Measurements from ENCODE around the gene CPEB3.
A peak's percentile ranks its signal among the peaks of the same experiment; 100 is the strongest.

The CPEB3 gene

DNA sequence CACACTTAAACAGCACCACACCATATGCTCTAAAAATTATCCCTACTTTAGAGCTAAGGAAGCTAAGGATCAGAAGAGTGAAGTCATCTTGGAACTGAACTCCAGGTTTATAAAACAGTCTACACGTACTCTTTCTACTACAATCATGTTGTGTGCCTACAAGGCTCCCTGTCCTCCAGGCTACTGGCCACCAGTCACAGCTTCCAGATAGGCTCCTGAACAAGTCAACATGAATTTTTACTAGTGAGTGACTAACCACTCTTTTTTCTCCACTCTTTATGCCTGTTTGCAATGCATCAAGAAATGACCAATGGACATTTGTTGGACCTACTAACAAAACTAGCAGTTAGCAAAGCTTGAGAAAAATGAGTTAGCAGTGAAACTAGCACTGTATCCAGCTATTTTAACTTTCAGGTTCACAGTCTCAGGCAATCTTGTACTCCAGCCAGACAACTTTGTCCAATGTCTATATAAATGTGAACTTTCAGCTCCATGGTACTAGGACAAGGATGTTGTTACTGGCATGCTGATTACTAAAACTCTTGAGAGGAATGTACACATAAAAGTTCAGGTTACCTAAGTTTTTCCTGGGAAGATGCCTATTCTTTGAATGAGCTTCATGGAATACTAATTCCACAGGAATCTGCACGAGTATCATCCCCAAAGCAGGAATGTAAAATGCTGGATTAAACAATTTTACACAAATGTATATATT, 187.3 kb downstream of the CPEB3 start:
- no peak for DNase-seq (ENCODE audit: low read depth)

DNA sequence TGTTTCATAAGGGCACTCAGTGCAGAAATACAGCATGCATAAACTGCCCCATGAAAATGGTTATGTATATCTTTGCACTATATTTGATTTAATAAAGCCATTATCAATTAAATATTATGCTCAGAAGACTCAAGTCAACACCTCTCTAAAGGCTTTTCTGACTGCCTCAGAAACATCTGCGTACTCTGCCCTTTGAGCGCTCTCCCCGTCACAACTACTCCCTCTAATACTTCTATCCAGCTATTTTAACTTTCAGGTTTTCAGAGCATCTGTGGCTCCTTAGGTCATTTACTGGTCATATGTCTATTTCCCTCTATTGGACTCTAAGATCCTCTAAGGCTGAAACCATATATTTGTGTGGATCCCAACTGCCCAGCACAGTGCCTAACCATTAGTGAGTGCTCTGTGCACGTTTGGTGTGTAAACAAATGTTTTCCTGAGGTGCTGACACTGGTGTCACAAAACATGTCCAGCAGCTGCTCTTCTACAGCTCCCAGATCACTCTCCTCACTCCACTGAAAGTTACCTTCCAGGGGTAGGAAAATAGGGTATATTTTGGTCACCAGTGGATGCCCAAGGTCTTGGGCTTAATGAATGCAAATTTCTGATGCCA, 188.2 kb downstream of the CPEB3 start:
- DNase-seq (ENCODE audit: low read depth), result no peak

DNA sequence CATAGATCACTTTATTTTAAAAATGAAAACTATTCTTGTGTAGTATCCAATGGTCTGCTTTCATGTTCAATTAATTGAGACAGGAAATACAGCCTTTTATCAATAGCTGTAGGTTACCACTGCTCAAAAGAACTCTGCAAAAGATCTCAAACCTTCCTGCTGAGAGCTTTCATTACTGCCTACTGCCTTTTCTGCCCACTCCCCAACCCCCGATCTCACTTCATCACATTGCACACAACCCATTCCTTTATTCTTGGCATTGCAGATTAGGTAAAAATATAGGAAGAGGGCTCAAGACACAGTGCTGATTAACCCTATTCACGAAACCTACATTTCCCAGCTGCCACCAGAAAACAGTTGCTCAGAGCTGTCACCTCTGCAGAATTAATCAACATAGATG, 195.9 kb downstream of the CPEB3 start:
- DNase-seq (ENCODE audit: low read depth), result no peak

DNA sequence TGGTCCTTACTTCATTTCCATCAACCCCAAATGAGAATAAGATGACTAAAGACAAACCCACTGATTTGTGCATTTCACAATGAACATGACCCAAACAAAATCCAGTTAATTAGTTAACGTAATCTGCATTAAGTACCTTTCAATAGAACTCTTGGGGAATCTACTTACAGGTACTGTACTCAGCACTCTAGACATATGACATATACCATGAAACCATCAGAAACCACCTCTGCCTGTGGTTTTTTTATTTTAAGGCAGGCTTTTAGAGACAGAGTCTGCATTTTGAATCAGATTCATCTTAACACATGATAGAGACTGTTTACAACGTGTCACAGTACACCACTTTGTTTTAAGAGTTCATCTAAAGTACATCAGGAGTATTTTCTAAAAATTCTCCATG, 198.9 kb downstream of the CPEB3 start:
- no peak for DNase-seq (ENCODE audit: low read depth)

DNA sequence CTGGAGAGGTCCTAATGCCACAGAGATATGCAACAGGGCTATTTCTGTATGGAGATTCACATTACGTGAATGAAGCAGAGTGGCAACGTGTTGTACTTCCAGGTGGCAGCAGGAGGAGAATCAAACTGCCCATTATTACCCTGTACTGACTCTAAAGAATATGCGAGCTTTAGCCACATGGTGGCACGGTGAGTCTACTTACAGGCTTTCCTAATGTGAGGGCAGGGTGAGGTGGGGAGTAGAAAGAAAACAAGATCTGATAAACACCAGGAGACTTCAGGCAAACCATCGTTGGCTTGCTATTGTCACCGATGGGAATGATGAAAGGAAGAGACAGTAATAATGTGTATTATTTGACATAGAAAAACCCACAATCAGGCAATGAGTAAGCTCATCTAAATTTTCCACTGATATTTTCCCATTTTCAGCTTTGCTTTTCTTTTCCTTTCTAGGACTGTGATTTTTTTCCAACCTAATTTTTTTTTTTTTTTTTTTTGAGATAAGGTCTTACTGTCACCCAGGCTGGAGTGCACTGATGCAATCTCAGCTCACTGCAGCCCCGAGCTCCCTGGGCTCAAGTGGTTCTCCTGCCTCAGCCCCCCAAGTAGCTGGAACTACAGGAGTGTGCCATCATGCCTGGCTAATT, 203.0 kb downstream of the CPEB3 start:
- DNase-seq (ENCODE audit: low read depth), result peak; percentile 64

DNA sequence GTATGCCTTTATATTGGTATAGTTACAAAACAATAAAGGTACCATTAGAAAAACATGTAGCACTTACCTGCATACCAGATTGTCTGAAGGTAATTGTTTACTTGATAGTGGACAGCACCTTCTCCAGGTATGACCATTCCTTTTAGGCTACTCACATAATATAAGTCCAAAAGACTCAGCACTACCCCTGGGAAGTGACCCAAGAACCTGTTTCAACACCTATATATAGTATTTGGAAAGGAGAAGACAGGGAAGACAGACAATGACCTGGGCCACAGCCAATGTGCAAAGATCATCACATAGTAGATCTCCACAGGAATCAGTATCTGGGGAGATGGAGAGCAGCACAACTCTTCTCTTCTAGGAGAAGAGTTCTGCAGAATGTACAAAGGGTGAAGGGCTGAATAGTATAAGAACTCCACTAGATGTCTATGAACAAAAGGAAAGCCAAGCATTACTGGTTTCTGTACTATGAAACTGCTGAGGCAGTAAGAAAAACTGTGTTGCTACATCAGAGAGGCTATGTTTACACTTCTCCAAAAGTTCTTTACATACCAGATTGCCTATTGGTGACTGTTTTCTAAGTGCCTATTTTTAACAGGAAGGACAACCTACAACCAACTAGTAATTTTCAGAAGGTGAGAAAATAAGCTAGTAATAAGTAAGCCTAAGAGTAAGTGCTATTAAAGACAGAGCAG, 208.1 kb downstream of the CPEB3 start:
- DNase-seq (ENCODE audit: low read depth), result no peak

DNA sequence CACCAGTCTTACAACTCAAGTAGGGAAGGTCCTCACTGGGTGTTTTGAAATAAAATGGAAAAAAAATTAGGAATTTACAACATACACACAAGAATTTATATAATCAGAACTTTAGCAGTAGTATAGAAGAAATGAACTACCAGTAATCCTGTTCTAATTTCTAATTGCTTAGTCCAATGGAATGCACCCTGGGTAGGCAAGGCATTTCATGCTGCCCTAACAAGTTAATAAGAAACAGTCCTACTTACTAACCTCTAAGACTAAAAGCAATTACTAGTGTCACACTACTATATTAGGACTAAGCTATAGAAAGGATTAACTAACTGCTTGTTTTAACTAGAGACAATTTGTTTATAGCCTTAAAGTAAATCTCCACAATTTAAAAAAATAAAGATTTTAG, 209.2 kb downstream of the CPEB3 start:
- DNase-seq (ENCODE audit: low read depth), result no peak

DNA sequence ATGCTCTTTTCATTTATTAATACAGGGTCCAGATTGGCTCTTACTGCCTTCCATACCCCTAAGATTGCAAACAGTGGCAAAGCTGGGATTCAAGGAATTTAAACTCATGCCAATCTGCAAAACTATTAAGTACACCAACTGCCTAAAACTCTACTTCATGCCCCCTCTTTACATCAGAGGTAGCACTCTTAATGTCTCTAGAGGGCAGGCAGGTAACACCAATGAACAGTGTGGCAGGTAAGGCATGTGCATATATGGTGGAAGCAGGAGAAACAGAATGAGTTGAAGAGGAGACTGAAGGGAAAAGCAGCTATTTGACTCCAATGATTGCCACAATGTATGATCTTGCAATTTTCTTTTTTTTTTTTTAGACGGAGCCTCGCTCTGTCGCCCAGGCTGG, 210.6 kb downstream of the CPEB3 start:
- DNase-seq (ENCODE audit: low read depth), result no peak

DNA sequence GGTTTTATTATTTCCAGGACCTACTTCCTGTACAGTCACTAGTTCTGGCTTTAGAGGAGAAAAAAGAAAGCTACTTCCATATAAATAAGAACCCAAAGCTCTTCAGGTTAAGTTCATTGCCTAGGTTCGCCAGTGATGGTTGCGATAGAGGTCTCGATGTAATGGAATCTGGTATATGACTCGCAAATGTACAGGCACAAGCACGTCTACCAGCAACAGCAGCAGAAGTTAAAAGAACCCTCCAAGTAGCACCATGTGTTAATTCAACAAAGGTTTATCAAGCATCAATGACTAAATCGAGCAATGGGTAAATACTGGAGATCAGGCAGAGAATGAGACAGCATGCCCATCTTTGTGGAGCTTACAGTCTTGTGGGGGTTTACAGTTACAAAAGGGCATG, 211.9 kb downstream of the CPEB3 start:
- DNase-seq (ENCODE audit: low read depth), result no peak

DNA sequence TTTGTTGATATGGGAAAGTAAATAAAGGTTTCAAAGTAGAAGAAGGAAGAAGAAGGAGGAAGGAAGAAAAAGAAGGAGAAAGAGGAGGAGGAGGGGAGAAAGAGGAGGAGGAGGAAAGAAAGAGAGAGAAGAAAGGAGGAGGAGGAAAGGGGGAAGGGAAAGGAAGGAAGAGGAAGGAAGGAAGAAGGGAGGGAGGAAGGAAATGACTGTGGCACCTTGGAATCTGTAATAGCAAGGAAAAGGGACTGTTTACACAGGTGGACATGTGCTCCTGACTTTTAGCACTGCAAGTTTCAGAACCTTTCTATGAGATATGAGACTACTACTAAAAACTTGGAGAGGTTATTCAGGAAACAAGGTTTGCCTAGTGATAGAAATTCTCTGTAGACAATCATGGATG, 214.2 kb downstream of the CPEB3 start:
- no peak for DNase-seq (ENCODE audit: low read depth)

DNA sequence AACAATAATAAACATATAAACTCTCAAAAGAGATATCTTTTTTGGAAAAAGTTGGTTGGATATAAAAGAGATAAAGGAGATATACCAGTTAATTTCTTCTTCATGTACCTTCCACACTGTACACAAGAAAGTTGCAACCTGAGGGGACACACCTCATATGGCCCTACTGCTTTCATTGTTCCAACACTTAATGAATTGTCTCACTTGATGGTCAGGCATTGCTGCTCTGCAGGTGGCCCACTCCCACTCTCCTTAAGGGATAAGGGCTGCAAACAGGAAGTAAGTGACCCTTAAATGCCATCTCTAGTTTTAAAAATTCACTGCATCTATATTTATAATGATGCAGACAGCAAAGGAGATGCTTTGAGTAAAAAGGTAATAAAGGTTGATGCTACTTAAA, 215.0 kb downstream of the CPEB3 start:
- DNase-seq (ENCODE audit: low read depth), result no peak

DNA sequence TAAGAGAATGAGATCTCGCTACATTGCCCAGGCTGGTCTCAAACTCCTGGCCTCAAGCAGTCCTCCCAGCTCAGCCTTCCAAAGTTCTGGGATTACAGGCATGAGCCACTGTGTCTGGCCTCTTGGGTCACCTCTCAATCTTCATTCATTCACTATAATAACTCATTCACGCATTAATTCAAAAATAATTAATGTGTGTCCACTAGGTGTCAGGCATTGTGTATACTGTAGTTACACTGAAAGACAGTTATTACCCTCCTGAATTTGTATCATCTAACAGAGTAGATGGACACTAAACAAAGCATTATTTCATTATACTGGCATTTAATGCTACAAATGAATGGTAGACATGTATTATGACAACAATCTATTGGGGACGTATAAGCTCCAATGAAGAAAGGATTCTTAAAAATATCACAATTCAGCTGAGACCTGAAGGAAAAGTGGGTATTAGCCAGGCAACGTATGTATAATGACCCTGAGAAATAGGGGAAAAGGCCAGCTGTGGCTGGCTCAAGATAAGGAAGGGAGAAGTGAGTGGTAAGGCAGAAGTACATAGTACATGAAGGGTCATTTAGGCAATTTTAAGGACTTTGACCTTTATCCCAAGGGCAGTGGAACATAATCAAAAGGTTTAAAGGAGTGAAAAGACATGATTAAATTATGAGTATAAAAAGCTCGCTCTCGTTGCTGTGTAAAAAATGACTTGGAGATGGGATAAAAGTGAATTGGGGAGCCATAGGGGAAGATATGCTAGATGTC, 216.6 kb downstream of the CPEB3 start:
- no peak for DNase-seq (ENCODE audit: low read depth)

DNA sequence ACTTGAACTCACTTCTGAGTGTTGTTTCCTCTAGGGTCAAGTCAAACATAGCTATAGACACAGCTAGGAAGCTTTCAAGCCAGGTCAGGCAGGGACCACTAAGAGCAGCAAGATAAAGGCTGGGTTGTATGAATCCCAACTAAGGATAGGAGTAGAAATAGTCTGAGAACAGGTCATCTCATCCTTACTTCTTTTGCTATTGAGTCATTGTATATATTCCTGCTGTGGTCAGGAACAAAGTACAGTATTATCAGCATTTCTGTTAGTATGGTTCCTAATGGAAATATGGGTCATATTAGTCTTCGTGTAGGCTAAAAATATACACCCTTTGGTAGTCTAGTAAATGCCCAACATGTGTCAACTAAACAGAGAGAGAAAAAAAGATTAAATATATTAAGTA, 222.0 kb downstream of the CPEB3 start:
- no peak for DNase-seq (ENCODE audit: low read depth)

DNA sequence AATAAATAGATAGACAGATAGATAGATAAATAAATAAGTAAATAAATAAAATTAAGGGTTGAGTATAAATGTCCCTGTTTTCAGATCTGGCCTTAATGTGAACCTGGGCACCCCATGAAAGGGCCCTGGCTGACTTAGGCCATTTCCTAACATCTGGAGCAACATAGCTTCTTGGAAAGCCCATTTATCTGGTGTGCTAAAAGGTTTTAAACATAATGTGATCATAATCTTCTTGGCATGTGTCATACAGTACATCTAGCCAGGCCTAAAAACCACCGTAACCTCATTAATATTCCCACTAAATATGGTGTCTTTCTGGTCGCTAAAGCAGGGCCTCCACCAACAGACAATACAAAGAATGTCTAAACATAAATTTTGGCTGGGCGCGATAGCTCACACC, 224.5 kb downstream of the CPEB3 start:
- no peak for DNase-seq (ENCODE audit: low read depth)

DNA sequence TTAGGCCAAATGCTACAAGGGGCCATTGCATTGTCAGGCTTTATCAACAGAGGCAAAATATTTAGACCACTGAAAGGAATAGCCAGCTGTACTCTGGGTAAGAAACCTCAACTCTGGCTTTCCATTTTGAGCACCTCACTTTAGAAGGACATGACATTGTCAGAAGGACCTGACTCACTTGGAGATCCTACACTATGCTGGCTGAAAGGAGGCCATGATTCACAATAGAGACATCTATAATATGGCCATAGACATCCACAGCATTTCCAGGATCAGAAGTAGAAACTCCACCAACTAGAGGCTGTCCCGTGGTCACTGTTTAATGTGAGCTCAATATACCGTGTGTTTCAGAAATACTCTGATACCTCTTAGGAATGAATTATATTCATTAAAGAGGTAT, 226.4 kb downstream of the CPEB3 start:
- DNase-seq (ENCODE audit: low read depth), result no peak

DNA sequence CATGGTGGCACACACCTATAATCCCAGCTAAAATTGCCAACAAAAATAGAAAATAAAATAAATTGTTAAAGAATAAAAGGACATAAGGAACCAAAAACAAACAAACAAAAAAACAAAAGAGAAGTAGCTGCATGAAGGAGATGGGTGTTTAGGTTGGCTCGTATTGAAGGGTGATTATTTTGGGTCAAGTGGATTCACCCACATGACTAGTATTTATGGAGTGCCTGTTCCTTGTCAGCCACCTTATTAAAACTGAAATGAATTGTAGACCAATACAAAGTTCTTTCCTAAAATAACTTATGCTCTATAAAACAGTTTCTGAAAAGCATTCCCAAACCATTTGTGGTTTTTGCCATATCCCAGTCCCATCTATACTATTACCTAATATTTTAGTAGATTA, 228.6 kb downstream of the CPEB3 start:
- DNase-seq (ENCODE audit: low read depth), result no peak

DNA sequence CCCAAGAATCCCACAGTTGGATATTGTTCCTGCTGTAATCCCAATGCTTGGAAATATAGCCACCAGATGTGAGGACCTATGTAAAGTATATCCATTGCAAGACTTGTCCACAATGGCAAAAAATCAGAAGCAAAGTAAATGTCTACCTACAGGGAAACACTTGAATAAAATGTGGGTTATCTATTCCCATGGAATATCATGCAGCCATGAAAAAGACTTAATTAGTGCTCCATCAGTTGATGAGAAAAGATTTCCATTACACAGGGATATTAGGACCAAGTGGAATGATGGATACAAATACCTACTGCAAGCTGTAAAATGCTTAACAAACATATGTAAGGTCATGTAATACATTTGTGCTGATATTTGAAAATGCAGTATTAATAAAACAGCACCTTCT, 236.1 kb downstream of the CPEB3 start:
- no peak for DNase-seq (ENCODE audit: low read depth)

DNA sequence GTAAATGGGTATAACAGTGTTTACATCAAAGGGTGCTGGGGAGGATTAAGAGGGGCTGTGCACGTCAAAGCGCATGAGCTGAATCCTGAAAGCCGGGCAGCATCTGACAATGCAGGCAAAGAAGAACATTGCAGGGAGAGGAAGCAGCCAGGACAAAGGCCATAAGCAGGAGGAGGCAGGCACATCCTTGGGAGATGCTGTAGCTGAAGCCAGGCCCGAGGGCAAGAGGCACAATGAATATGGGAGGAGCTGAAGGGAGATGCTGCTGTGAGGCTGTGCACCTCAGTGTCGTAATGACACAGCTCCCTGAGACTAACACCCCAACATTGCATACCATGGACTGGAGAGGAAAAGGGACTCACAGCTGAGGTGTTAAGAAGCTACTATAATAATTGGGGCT, 238.1 kb downstream of the CPEB3 start:
- DNase-seq (ENCODE audit: low read depth), result no peak

DNA sequence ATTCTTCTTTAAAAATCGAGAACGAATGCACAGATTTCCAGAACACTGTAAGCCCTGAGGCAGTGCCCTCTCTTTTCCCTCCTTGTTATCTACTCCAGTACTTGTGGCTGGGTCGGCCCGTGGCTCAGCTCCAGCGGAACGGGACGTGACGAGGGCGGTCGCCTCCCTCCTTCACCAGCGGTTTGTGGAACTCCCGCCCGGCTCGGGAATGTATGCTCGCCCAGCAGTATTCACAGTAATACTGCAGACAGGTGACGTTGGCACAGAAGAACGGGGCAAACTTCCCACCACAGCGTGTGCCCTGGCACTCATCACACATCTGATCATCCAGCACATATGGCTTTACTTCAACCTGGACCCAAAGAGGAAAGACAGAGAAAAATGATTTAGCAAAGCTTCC, 238.8 kb downstream of the CPEB3 start:
- no peak for DNase-seq (ENCODE audit: low read depth)

DNA sequence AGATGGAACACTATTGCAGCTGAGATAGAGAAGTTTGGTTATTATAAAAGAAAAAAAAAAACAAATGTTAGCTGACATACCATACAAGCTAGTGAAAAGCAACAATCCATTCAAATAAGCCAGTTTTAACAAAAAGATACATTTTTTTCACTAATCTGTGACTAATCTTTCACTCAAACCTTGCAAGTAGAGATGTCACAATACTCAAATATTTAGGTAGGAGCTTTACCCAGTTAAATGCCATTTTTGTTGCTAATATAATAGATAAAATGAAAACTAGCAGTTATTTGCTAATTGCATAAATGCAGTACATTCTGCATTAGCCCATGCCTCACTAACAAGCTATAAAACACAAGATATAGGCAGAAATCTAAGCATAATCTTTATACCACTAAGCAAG, 243.7 kb downstream of the CPEB3 start:
- DNase-seq (ENCODE audit: low read depth), result no peak

DNA sequence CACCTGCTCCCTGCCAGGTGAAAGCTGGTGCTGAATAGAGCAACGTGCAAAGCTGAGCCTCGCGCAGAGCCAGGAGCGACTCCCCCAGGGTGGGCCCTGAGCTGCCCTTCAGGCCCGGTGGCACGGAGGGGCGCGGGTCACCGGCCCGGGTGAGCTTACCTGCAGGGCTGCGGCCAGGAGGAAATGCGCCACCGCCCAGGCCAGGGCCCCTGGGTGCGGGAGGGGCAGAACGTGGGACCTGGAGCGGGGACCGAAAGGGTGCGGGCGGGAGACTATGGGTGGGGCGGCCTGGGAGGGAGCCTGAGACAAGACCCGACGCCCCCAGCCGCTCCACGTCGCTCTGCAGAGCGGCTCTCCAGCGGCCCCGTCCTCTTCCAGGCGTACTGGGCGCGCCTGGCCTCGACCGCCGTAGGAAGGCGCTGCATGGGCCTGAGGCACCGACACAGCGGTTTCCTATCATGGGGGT, 245.2 kb downstream of the CPEB3 start:
- no peak for DNase-seq (ENCODE audit: low read depth)

DNA sequence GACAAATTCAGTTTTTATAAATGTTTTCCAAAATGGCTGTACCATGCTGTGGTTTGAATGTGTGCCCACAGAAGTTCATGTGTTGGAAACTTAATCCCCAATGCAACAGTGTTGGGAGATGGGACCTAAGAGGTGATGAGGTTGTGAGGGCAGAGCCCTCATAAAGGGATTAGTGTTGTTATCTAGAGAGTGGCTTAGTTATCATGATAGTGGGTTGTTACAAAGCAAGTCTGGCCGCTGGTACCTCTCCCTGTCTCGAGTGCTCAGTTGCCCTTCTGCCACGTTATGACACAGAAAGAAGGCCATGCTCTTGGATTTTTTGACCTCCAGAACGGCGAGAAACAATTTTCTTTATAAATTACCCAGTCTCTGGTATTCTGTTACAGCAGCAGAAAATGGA, 248.3 kb downstream of the CPEB3 start:
- no peak for DNase-seq (ENCODE audit: low read depth)

All from stromal cell of bone marrow (primary cell).